Activated CD8-positive, alpha-beta memory T cell treated with anti-CD3 and anti-CD28 coated beads, Interleukin-2, amount 50 U/mL, for 1 hour (primary cell): ENCODE results near the gene BCAR1.
"Not testable (repeated sequence)": the region's sequence is repeated elsewhere in the genome, so short reads cannot be mapped to it uniquely, and the experiment has no call there.

Experiments
- DNase-seq: peaks from one replicate; pipeline ENCODE4 v3.0.0-alpha.2; 2020; ENCODE audit errors: extremely low read depth

BCAR1 gene

GRCh38 chr16:75271441-75272096 lies 20.1 kb upstream of the BCAR1 start:
- DNase-seq = no peak

- DNase-seq = not testable (repeated sequence)
These were observed 17.9 kb upstream of the BCAR1 start for GRCh38 chr16:75269358-75269757.

- DNase-seq = no peak
These were observed 16.3 kb upstream of the BCAR1 start for GRCh38 chr16:75267631-75268264.

- no peak for DNase-seq
These were observed 15.6 kb upstream of the BCAR1 start for GRCh38 chr16:75266738-75267630.

GRCh38 chr16:75265911-75266701 lies 14.7 kb upstream of the BCAR1 start:
- DNase-seq = no peak

GRCh38 chr16:75264999-75265910 lies 13.8 kb upstream of the BCAR1 start:
- DNase-seq = no peak

- DNase-seq = no peak
These were observed 13.1 kb upstream of the BCAR1 start for GRCh38 chr16:75264457-75264998.

- DNase-seq = no peak
These were observed 12.6 kb upstream of the BCAR1 start for GRCh38 chr16:75263963-75264445.

GRCh38 chr16:75263291-75263962 lies 12.0 kb upstream of the BCAR1 start:
- no peak for DNase-seq

- no peak for DNase-seq
These were observed 11.3 kb upstream of the BCAR1 start for GRCh38 chr16:75262800-75263127.

- DNase-seq = no peak
These were observed 10.8 kb upstream of the BCAR1 start for GRCh38 chr16:75262104-75262799.

GRCh38 chr16:75261590-75262078 lies 10.2 kb upstream of the BCAR1 start:
- DNase-seq = no peak

- DNase-seq = no peak
These were observed 9.6 kb upstream of the BCAR1 start for GRCh38 chr16:75260851-75261589.

- no peak for DNase-seq
These were observed 7.3 kb upstream of the BCAR1 start for GRCh38 chr16:75258807-75259141.

- no peak for DNase-seq
These were observed 6.7 kb upstream of the BCAR1 start for GRCh38 chr16:75257886-75258806.

GRCh38 chr16:75256696-75257343 lies 5.4 kb upstream of the BCAR1 start:
- no peak for DNase-seq

GRCh38 chr16:75256059-75256571 lies 4.7 kb upstream of the BCAR1 start:
- DNase-seq = no peak
